Measurements from ENCODE around the gene PRUNE2.

The PRUNE2 gene

GRCh38 chr9:76917299-76917698, 11.4 kb upstream of the PRUNE2 start:
- Histone ChIP-seq H3K4me3 (ENCODE audit: low read depth in 1 of 2, low read length in 1 of 2) (no peak overlapping the region), H3K9me3 (no peaks in the 10 kb centered on the region), H3K27me3 (peaks cover 6% of the 10 kb centered on the region), H3K27ac (no peak overlapping the region), H3K4me1 (ENCODE audit: control insufficient read depth in 1 of 2, insufficient read depth in 1 of 2, low read depth in 1 of 2, low read length in 1 of 2) (no peaks in the 10 kb centered on the region), H3K36me3 (no peaks in the 10 kb centered on the region)
- TF ChIP-seq CTCF (IDR thresholded peaks at IDR 0.05), result no peak

- Histone ChIP-seq H3K4me1 (ENCODE audit: control insufficient read depth in 1 of 2, insufficient read depth in 1 of 2, low read depth in 1 of 2, low read length in 1 of 2) (no peaks in the 10 kb centered on the region), H3K27me3 (peaks cover 10% of the 10 kb centered on the region), H3K27ac (no peak overlapping the region), H3K9me3 (no peaks in the 10 kb centered on the region), H3K4me3 (ENCODE audit: low read depth in 1 of 2, low read length in 1 of 2) (no peak overlapping the region), H3K36me3 (no peaks in the 10 kb centered on the region)
- no peak for TF ChIP-seq CTCF (IDR thresholded peaks at IDR 0.05)
Observed at GRCh38 chr9:76916231-76916630, 10.3 kb upstream of the PRUNE2 start.

- H3K4me1 ChIP-seq (ENCODE audit: control insufficient read depth in 1 of 2, insufficient read depth in 1 of 2, low read depth in 1 of 2, low read length in 1 of 2), result no peaks in the 10 kb centered on the region
- TF ChIP-seq CTCF (IDR thresholded peaks at IDR 0.05), result no peak
- H3K4me3 ChIP-seq (ENCODE audit: low read depth in 1 of 2, low read length in 1 of 2), result no peak overlapping the region
- peaks cover 19% of the 10 kb centered on the region for H3K27me3 ChIP-seq
- H3K27ac ChIP-seq, result no peak overlapping the region
- H3K9me3 ChIP-seq, result no peaks in the 10 kb centered on the region
- no peaks in the 10 kb centered on the region for H3K36me3 ChIP-seq
Observed at GRCh38 chr9:76913467-76913866, 7.6 kb upstream of the PRUNE2 start.

- no peaks in the 10 kb centered on the region for H3K4me1 ChIP-seq (ENCODE audit: control insufficient read depth in 1 of 2, insufficient read depth in 1 of 2, low read depth in 1 of 2, low read length in 1 of 2)
- no peak overlapping the region for H3K27ac ChIP-seq
- no peak overlapping the region for H3K4me3 ChIP-seq (ENCODE audit: low read depth in 1 of 2, low read length in 1 of 2)
- peaks cover 26% of the 10 kb centered on the region for H3K27me3 ChIP-seq
- H3K9me3 ChIP-seq, result no peaks in the 10 kb centered on the region
- no peak for TF ChIP-seq CTCF (IDR thresholded peaks at IDR 0.05)
- no peaks in the 10 kb centered on the region for H3K36me3 ChIP-seq
Observed at GRCh38 chr9:76912636-76913275, 6.8 kb upstream of the PRUNE2 start.

- H3K4me3 ChIP-seq (ENCODE audit: low read depth in 1 of 2, low read length in 1 of 2), result no peak overlapping the region
- TF ChIP-seq CTCF (IDR thresholded peaks at IDR 0.05), result no peak
Observed at GRCh38 chr9:76911971-76912370, 6.1 kb upstream of the PRUNE2 start.

More at GRCh38 chr9:76911971-76912370, 6.1 kb upstream of the PRUNE2 start:
- Histone ChIP-seq H3K27me3 (peaks cover 34% of the 10 kb centered on the region), H3K36me3 (no peaks in the 10 kb centered on the region), H3K9me3 (no peaks in the 10 kb centered on the region), H3K27ac (no peak overlapping the region), H3K4me1 (ENCODE audit: control insufficient read depth in 1 of 2, insufficient read depth in 1 of 2, low read depth in 1 of 2, low read length in 1 of 2) (no peaks in the 10 kb centered on the region)
